Measurements from ENCODE around the gene CCDC40. TPM values are rescaled to one million over a fixed set of nuclear protein-coding genes. Genes with fewer than 3 reads are reported as not detected.
A peak's percentile ranks its signal among the peaks of the same experiment; 100 is the strongest.

The CCDC40 gene
- total and polyA plus RNA-seq, 2 of the 13 experiments (the other 11 are each of a cell fraction or from before 2014, with no cell fraction given), result 4.1 to 5.5 TPM

GRCh38 chr17:80034791-80035686, 1.4 kb upstream of the CCDC40 start (continued):
- no peak for TF ChIP-seq ZNF367 (CRISPR knock-in tag; IDR thresholded peaks at IDR 0.05; ENCODE audit: borderline replicate concordance)
- no peak for TF ChIP-seq ZNF784 (CRISPR knock-in tag; IDR thresholded peaks at IDR 0.05; ENCODE audit: borderline replicate concordance)
- no peak for TF ChIP-seq KLF11 (CRISPR knock-in tag; IDR thresholded peaks at IDR 0.05)
- TF ChIP-seq ZC3H13 (CRISPR knock-in tag; IDR thresholded peaks at IDR 0.05), result no peak
- TF ChIP-seq MIER3 (CRISPR knock-in tag; IDR thresholded peaks at IDR 0.05; ENCODE audit: borderline replicate concordance), result no peak
- no peak for TF ChIP-seq ZNF333 (CRISPR knock-in tag; IDR thresholded peaks at IDR 0.05; ENCODE audit: borderline replicate concordance)
- no peak for TF ChIP-seq HNRNPUL1 (IDR thresholded peaks at IDR 0.05; ENCODE audit: low read depth, low read length)
- no peak for TF ChIP-seq RBM22 (optimal IDR thresholded peaks at IDR 0.05; ENCODE audit: low read length)
- TF ChIP-seq SIN3A (IDR thresholded peaks at IDR 0.05; ENCODE audit: borderline replicate concordance, low read depth, low read length), result no peak
- TF ChIP-seq MED13 (CRISPR knock-in tag; IDR thresholded peaks at IDR 0.05), result no peak
- TF ChIP-seq ZNF264 (CRISPR knock-in tag; IDR thresholded peaks at IDR 0.05), result no peak
- no peak for TF ChIP-seq ZNF570 (CRISPR knock-in tag; IDR thresholded peaks at IDR 0.05; ENCODE audit: borderline replicate concordance)
- TF ChIP-seq ZNF280B (CRISPR knock-in tag; IDR thresholded peaks at IDR 0.05; ENCODE audit: borderline replicate concordance), result peak; percentile 48; the same call in 1 of the 2 replicates
- TF ChIP-seq PRMT3 (CRISPR knock-in tag; IDR thresholded peaks at IDR 0.05; ENCODE audit: borderline replicate concordance, low read depth), result no peak
- TF ChIP-seq ARHGAP35 (CRISPR knock-in tag; IDR thresholded peaks at IDR 0.05; ENCODE audit: borderline replicate concordance), result no peak
- no peak for TF ChIP-seq ZSCAN25 (CRISPR knock-in tag; IDR thresholded peaks at IDR 0.05)
- TF ChIP-seq MAFF (IDR thresholded peaks at IDR 0.05; ENCODE audit: low read depth, low read length), result no peak
- TF ChIP-seq TBL1XR1 (IDR thresholded peaks at IDR 0.05; ENCODE audit: borderline replicate concordance, low read length, partially characterized antibody), result no peak
- no peak for TF ChIP-seq CSRNP2 (CRISPR knock-in tag; conservative IDR thresholded peaks at IDR 0.05; ENCODE audit: low read depth)
- no peak for TF ChIP-seq ZNF766 (CRISPR knock-in tag; IDR thresholded peaks at IDR 0.05; ENCODE audit: borderline replicate concordance)
- no peak for TF ChIP-seq ZBTB34 (CRISPR knock-in tag; IDR thresholded peaks at IDR 0.05)
- no peak for TF ChIP-seq HNRNPL (IDR thresholded peaks at IDR 0.05; ENCODE audit: low read depth, low read length)
- no peak for TF ChIP-seq ZNF749 (CRISPR knock-in tag; IDR thresholded peaks at IDR 0.05; ENCODE audit: borderline replicate concordance)
- TF ChIP-seq HDAC2 (CRISPR knock-in tag; IDR thresholded peaks at IDR 0.05), result no peak
